Neural cell (in vitro differentiated cells): ENCODE data around the gene APOC1. TPM values are rescaled to one million over a fixed set of nuclear protein-coding genes. Genes with fewer than 3 reads are reported as not detected.

Experiments
- H2AFZ ChIP-seq: fragments of 200-600, 300-800 bp; sonication (generic), shearing (Covaris generic); 2 replicates; pipeline ENCODE4 v1.6.0; 2014; ENCODE audit warnings: low read depth, mild to moderate bottlenecking, antibody characterized with exemption, low read length, moderate library complexity
- H3F3A ChIP-seq: fragments of 200-600 bp; shearing (Covaris generic); 2 replicates; pipeline ENCODE4 v1.6.1; 2016; ENCODE audit warnings: mild to moderate bottlenecking, moderate library complexity, mixed read lengths, antibody characterized with exemption, low read length; ENCODE audit not compliant: insufficient read depth, poor library complexity, severe bottlenecking
- H3K27ac ChIP-seq: fragments of 200-600, 300-800 bp; sonication (generic), shearing (Covaris generic); 2 replicates; pipeline ENCODE4 v1.5.1; 2014; ENCODE audit warnings: mild to moderate bottlenecking, low read length, moderate library complexity
- H3K27me3 ChIP-seq: fragments of 300-800, 200-600 bp; sonication (generic), shearing (Covaris generic); 2 replicates; pipeline ENCODE4 v1.6.0; 2014; ENCODE audit warnings: mild to moderate bottlenecking, low read depth, low read length, moderate library complexity; ENCODE audit not compliant: insufficient read depth
- H3K36me3 ChIP-seq: fragments of 300-800, 200-600 bp; sonication (generic), shearing (Covaris generic); 2 replicates; pipeline ENCODE4 v1.5.1; 2014; ENCODE audit warnings: mild to moderate bottlenecking, antibody characterized with exemption, low read length, moderate library complexity; ENCODE audit not compliant: insufficient read depth
- H3K4me2 ChIP-seq: fragments of 300-800, 200-600 bp; sonication (generic), shearing (Covaris generic); 2 replicates; pipeline ENCODE4 v1.6.0; 2014; ENCODE audit warnings: mild to moderate bottlenecking, low read length
- H3K4me3 ChIP-seq: fragments of 300-800, 200-600 bp; sonication (generic), shearing (Covaris generic); 2 replicates; pipeline ENCODE4 v1.5.1; 2014; ENCODE audit warnings: mild to moderate bottlenecking, low read length, moderate library complexity
- H3K79me2 ChIP-seq: fragments of 200-600 bp; shearing (Covaris generic); replicated peaks from 2 replicates; pipeline ENCODE4 v1.6.0; 2014; ENCODE audit warnings: mild to moderate bottlenecking, low read length, moderate library complexity; ENCODE audit not compliant: insufficient read depth
- H3K9ac ChIP-seq: fragments of 300-800, 200-600 bp; sonication (generic), shearing (Covaris generic); 2 replicates; pipeline ENCODE4 v1.6.1; 2016; ENCODE audit warnings: mild to moderate bottlenecking, low read length, mixed read lengths
- H3K9me2 ChIP-seq: fragments of 200-600 bp; shearing (Covaris generic); 2 replicates; pipeline ENCODE4 v1.6.1; 2016; ENCODE audit warnings: mild to moderate bottlenecking, low read length, mixed read lengths; ENCODE audit not compliant: insufficient read depth
- H3K9me3 ChIP-seq: fragments of 200-600, 300-800 bp; sonication (generic), shearing (Covaris generic); 2 replicates; pipeline ENCODE4 v1.6.1; 2016; ENCODE audit warnings: mild to moderate bottlenecking, mixed run types, low read length, moderate library complexity, mixed read lengths
- H4K20me1 ChIP-seq: fragments of 200-600 bp; shearing (Covaris generic); 2 replicates; pipeline ENCODE4 v1.6.1; 2016; ENCODE audit warnings: mild to moderate bottlenecking, mixed run types; ENCODE audit not compliant: insufficient read depth
- EP300 ChIP-seq: fragments of 450-650 bp; conservative IDR thresholded peaks from 2 replicates; pipeline ENCODE4 v1.6.1; 2014; ENCODE audit warnings: antibody characterized with exemption, mild to moderate bottlenecking, moderate library complexity; ENCODE audit not compliant: poor library complexity, severe bottlenecking
- EZH2 ChIP-seq: fragments of 200-600, 300-800 bp; shearing (Covaris generic), sonication (generic); IDR thresholded peaks from 2 replicates; pipeline ENCODE4 v1.6.1; 2014; ENCODE audit warnings: antibody characterized with exemption, low read length, borderline replicate concordance, mild to moderate bottlenecking; ENCODE audit not compliant: insufficient read depth, poor library complexity, severe bottlenecking
- MXI1 ChIP-seq: fragments of 450-650 bp; conservative IDR thresholded peaks from 2 replicates; pipeline ENCODE4 v1.6.1; 2014; ENCODE audit warnings: antibody characterized with exemption, mild to moderate bottlenecking; ENCODE audit not compliant: poor library complexity, severe bottlenecking
- POLR2AphosphoS5 ChIP-seq: IDR thresholded peaks from 2 replicates; pipeline ENCODE4 v1.6.1; 2012
- RAD21 ChIP-seq: fragments of 450-650 bp; conservative IDR thresholded peaks from 2 replicates; pipeline ENCODE4 v1.6.1; 2014; ENCODE audit warnings: antibody characterized with exemption, mild to moderate bottlenecking, moderate library complexity
- REST ChIP-seq: IDR thresholded peaks from 2 replicates; pipeline ENCODE4 v1.6.1; 2012; ENCODE audit warnings: borderline replicate concordance
- SMC3 ChIP-seq: fragments of 450-650 bp; conservative IDR thresholded peaks from 2 replicates; pipeline ENCODE4 v1.6.1; 2014; ENCODE audit warnings: antibody characterized with exemption, mild to moderate bottlenecking, moderate library complexity; ENCODE audit not compliant: poor library complexity
- TAF1 ChIP-seq: IDR thresholded peaks from 2 replicates; pipeline ENCODE4 v1.6.1; 2012; ENCODE audit warnings: low read depth
- polyA plus RNA-seq: library from polyadenylated mRNA; depleted of rRNA; stranded (reverse); fragments of >200 nt; gene quantifications from 2 replicates; pipeline ENCODE4 v1.2.3, GENCODE V29; 2014
- TF ChIP-seq, protein P1 (sequence below): fragments of 450-650 bp; IDR thresholded peaks from 2 replicates; pipeline ENCODE4 v1.5.1; 2014; ENCODE audit warnings: antibody characterized with exemption, mild to moderate bottlenecking, moderate library complexity; ENCODE audit not compliant: poor library complexity, severe bottlenecking

The APOC1 gene
- polyA plus RNA-seq, 1 donor from 2014 or later = not detected

- peak overlapping the region; percentile 16 for H3K9ac ChIP-seq
- TF ChIP-seq MXI1 = no peak
- no peak for TF ChIP-seq REST
- TF ChIP-seq, protein P1, sequence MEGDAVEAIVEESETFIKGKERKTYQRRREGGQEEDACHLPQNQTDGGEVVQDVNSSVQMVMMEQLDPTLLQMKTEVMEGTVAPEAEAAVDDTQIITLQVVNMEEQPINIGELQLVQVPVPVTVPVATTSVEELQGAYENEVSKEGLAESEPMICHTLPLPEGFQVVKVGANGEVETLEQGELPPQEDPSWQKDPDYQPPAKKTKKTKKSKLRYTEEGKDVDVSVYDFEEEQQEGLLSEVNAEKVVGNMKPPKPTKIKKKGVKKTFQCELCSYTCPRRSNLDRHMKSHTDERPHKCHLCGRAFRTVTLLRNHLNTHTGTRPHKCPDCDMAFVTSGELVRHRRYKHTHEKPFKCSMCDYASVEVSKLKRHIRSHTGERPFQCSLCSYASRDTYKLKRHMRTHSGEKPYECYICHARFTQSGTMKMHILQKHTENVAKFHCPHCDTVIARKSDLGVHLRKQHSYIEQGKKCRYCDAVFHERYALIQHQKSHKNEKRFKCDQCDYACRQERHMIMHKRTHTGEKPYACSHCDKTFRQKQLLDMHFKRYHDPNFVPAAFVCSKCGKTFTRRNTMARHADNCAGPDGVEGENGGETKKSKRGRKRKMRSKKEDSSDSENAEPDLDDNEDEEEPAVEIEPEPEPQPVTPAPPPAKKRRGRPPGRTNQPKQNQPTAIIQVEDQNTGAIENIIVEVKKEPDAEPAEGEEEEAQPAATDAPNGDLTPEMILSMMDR = no peak
- TF ChIP-seq SMC3 = no peak
- no peak for TF ChIP-seq EZH2
- no peaks in the 10 kb centered on the region for H3K9me3 ChIP-seq
- H3K27ac ChIP-seq = no peak overlapping the region
- no peak overlapping the region for H3K4me2 ChIP-seq
- H4K20me1 ChIP-seq = no peaks in the 10 kb centered on the region
- no peak overlapping the region for H2AFZ ChIP-seq
- H3K9me2 ChIP-seq = no peaks in the 10 kb centered on the region
- H3K79me2 ChIP-seq = peaks cover 53% of the 10 kb centered on the region
- peak overlapping the region; percentile 99 for H3K4me3 ChIP-seq
- H3K36me3 ChIP-seq = no peaks in the 10 kb centered on the region
- no peaks in the 10 kb centered on the region for H3K27me3 ChIP-seq
- H3F3A ChIP-seq = peaks cover 3% of the 10 kb centered on the region
These were observed 43.1 kb downstream of the APOC1 start for GRCh38 chr19:44957526-44957925.

DNA sequence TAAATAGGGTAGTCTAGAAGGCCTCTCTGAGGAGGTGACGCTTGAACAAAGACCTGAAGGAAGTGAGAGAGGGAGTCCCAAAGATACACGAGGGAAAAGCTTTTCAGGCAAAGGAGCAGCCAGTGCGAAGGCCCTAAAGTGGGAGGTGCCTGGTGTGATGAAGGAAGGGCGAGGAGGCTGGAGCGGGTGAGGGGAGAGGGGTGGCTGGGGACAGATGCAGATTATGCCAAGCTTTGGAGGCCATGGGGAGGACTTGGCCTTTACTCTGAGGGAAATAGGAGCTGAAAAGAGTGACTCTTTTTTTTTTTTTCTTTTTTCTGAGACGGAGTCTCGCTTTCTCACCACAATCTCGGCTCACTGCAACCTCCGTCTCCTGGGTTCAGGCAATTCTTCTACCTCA, 43.7 kb downstream of the APOC1 start:
- Histone ChIP-seq H3K27ac (no peak overlapping the region), H3K4me3 (no peak overlapping the region), H2AFZ (no peak overlapping the region), H3K9me2 (no peaks in the 10 kb centered on the region), H3K36me3 (no peaks in the 10 kb centered on the region), H3K79me2 (peaks cover 53% of the 10 kb centered on the region), H3K4me2 (no peak overlapping the region), H3K9me3 (no peaks in the 10 kb centered on the region), H3K9ac (no peak overlapping the region), H3K27me3 (no peaks in the 10 kb centered on the region), H4K20me1 (no peaks in the 10 kb centered on the region), H3F3A (peaks cover 3% of the 10 kb centered on the region)
- TF ChIP-seq EZH2 (no peak), MXI1 (no peak), REST (no peak), TAF1 (no peak), EP300 (no peak), RAD21 (no peak), POLR2AphosphoS5 (no peak), SMC3 (no peak)
- TF ChIP-seq, protein P1 = no peak
